Gastrocnemius medialis (tissue), 4 donors: ENCODE measurements around the gene LIN28A. TPM values are rescaled to one million over a fixed set of nuclear protein-coding genes. Genes with fewer than 3 reads are reported as not detected.

Experiments
- ATAC-seq, 2 donors: fragments of 150-250 bp; one replicate each; pipeline ENCODE4 v1.9.1; 2016
- DNase-seq, 2 donors: peaks; one replicate each; pipeline ENCODE4 v3.0.0-alpha.2; 2019
- H3K27ac ChIP-seq, 4 donors: fragments of 200-600 bp; sonication (generic); 1 replicate in 1 of 4; 2 replicates in 3 of 4; pipeline ENCODE4 v1.5.1; 2016 to 2018; ENCODE audit warnings: mild to moderate bottlenecking in 2 of 4, moderate library complexity in 1 of 4
- H3K27me3 ChIP-seq, 3 donors: fragments of 200-600 bp; sonication (generic) in 2 of 3; 1 replicate in 1 of 3; 2 replicates in 2 of 3; pipeline versions ENCODE4 v1.5.1 to v1.6.0; 2016 to 2019; ENCODE audit warnings: mild to moderate bottlenecking in 1 of 3, moderate library complexity in 1 of 3
- H3K36me3 ChIP-seq, 2 donors: fragments of 200-600 bp; sonication (generic) in 1 of 2; one replicate each; pipeline ENCODE4 v1.5.1; 2017 to 2018
- H3K4me1 ChIP-seq, 2 donors: fragments of 200-600 bp; sonication (generic) in 1 of 2; one replicate each; pipeline ENCODE4 v1.5.1; 2016 to 2017; ENCODE audit warnings: mild to moderate bottlenecking in 2 of 2
- H3K4me3 ChIP-seq, 4 donors: fragments of 200-600 bp; sonication (generic) in 3 of 4; 1 replicate in 1 of 4; 2 replicates in 3 of 4; pipeline ENCODE4 v1.5.1; 2016 to 2019; ENCODE audit warnings: mild to moderate bottlenecking in 2 of 4
- H3K9me3 ChIP-seq, 3 donors: fragments of 200-600 bp; sonication (generic) in 2 of 3; 1 replicate in 1 of 3; 2 replicates in 2 of 3; pipeline ENCODE4 v1.5.1; 2016 to 2019
- CTCF ChIP-seq, 5 experiments: fragments of 450-650 bp in 3 of 5; fragments of 200-600 bp in 2 of 5; sonication (generic) in 2 of 5; IDR thresholded peaks in 4 of 5; conservative IDR thresholded peaks in 1 of 5; 1 replicate in 4 of 5; 2 replicates in 1 of 5; pipeline ENCODE4 v1.5.1; 2016 to 2019; ENCODE audit warnings: antibody characterized with exemption in 5 of 5, mild to moderate bottlenecking in 3 of 5, moderate library complexity in 3 of 5
- POLR2A ChIP-seq, 2 donors: fragments of 450-650 bp; IDR thresholded peaks; one replicate each; pipeline ENCODE4 v1.6.1; 2017; ENCODE audit warnings: antibody characterized with exemption in 2 of 2, mild to moderate bottlenecking in 2 of 2, moderate library complexity in 2 of 2
- in situ Hi-C, 4 donors: fragments of 200-750 bp; cut with MboI; loops; one replicate each; pipeline versions ENCODE4 v1.15.0 to v1.8.0; 2017; ENCODE audit warnings: low sequenced_read_pairs in 4 of 4
- intact Hi-C: fragments of 100-400 bp; cut with DNase I; formaldehyde crosslinking; loops from one replicate; pipeline ENCODE4 v1.15.1; 2023; ENCODE audit warnings: low total_unique reads
- total RNA-seq, 4 donors: library from RNA; depleted of rRNA; stranded (reverse); fragments of >200 nt; gene quantifications; one replicate each; pipeline versions ENCODE4 v1.1.0 to v1.2.3, GENCODE V29; 2016

LIN28A gene
- total RNA-seq, 4 donors from 2014 or later = not detected

- no peak for ATAC-seq
- H3K36me3 ChIP-seq = no peaks in the 10 kb centered on the region
- intact Hi-C loops (no loop called here), in situ Hi-C loops (no loop called here)
- H3K27me3 ChIP-seq = peaks cover 18 to 34% (median 24%) of the 10 kb centered on the region in 3 donors
- DNase-seq = no peak
- TF ChIP-seq CTCF (IDR thresholded peaks at IDR 0.05 in 4 of 5, conservative IDR thresholded peaks at IDR 0.05 in 1 of 5) = no peak
- TF ChIP-seq POLR2A (IDR thresholded peaks at IDR 0.05) = no peak
- no peak overlapping the region for H3K27ac ChIP-seq
- H3K4me1 ChIP-seq = peaks cover 0 to 5% of the 10 kb centered on the region in 2 donors
- no peak overlapping the region for H3K4me3 ChIP-seq
- no peaks in the 10 kb centered on the region for H3K9me3 ChIP-seq
Observed at GRCh38 chr1:26364956-26365355, 45.7 kb upstream of the LIN28A start.

DNA sequence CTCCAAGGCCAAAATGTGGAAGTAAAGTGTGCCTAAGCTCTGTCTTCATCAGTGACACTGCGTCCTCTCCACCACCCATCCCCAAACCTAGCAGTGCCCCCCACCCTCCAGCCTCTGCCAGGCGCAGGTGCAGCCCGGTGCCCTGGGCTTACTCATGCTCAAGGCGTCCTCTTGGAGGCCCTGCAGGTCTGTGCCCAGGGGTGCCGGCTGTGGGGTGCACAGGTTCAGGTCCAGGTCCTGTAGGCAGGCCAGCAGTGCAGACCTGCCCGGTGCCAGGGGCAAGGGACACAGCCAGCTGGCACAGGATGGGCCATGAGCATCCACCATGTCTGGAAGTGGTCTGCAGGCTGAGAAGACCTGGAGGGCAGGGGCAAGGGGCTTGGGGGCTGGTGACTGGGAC, 43.2 kb upstream of the LIN28A start:
- Histone ChIP-seq H3K4me3 (no peak overlapping the region), H3K27ac (no peak overlapping the region), H3K9me3 (no peaks in the 10 kb centered on the region), H3K4me1 (no peaks in the 10 kb centered on the region), H3K36me3 (no peaks in the 10 kb centered on the region), H3K27me3 (peaks cover 0 to 11% (median 3%) of the 10 kb centered on the region in 3 donors)
- TF ChIP-seq CTCF (IDR thresholded peaks at IDR 0.05 in 4 of 5, conservative IDR thresholded peaks at IDR 0.05 in 1 of 5) = no peak
- TF ChIP-seq POLR2A (IDR thresholded peaks at IDR 0.05) = no peak
- no peak for ATAC-seq
- intact Hi-C loops (no loop called here), in situ Hi-C loops (no loop called here)
- DNase-seq = no peak

GRCh38 chr1:26368006-26368405, 42.6 kb upstream of the LIN28A start:
- Histone ChIP-seq H3K4me3 (no peak overlapping the region), H3K27ac (no peak overlapping the region), H3K36me3 (no peaks in the 10 kb centered on the region), H3K27me3 (peaks cover 0 to 9% (median 0%) of the 10 kb centered on the region in 3 donors), H3K4me1 (no peaks in the 10 kb centered on the region), H3K9me3 (no peaks in the 10 kb centered on the region)
- TF ChIP-seq CTCF (IDR thresholded peaks at IDR 0.05 in 4 of 5, conservative IDR thresholded peaks at IDR 0.05 in 1 of 5) = no peak
- no peak for TF ChIP-seq POLR2A (IDR thresholded peaks at IDR 0.05)
- in situ Hi-C loops = no loop called here
- ATAC-seq (no peak), DNase-seq (no peak)
- intact Hi-C loops = no loop called here

GRCh38 chr1:26368486-26368885, 42.1 kb upstream of the LIN28A start:
- ATAC-seq (no peak), DNase-seq (no peak)
- H3K27me3 ChIP-seq = peaks cover 0 to 9% (median 0%) of the 10 kb centered on the region in 3 donors
- in situ Hi-C loops = no loop called here
- H3K27ac ChIP-seq = no peak overlapping the region
- no peaks in the 10 kb centered on the region for H3K36me3 ChIP-seq
- H3K9me3 ChIP-seq = no peaks in the 10 kb centered on the region
- H3K4me1 ChIP-seq = no peaks in the 10 kb centered on the region
- no peak overlapping the region for H3K4me3 ChIP-seq
- TF ChIP-seq POLR2A (IDR thresholded peaks at IDR 0.05) (no peak), CTCF (IDR thresholded peaks at IDR 0.05 in 4 of 5, conservative IDR thresholded peaks at IDR 0.05 in 1 of 5) (no peak)
- intact Hi-C loops = no loop called here
